AG09309 (cell line): Measurements from ENCODE around the gene GIMAP8.

Source experiments
- DNase-seq: peaks from one replicate; pipeline ENCODE4 v3.0.0-alpha.2; 2010; ENCODE audit warnings: low read depth
- H3K4me3 ChIP-seq: 2 replicates; pipeline ENCODE4 v1.5.1; 2011; ENCODE audit warnings: mild to moderate bottlenecking, low read depth, low read length, moderate library complexity; ENCODE audit not compliant: control insufficient read depth
- CTCF ChIP-seq: IDR thresholded peaks from 2 replicates; pipeline ENCODE4 v1.5.1; 2011; ENCODE audit warnings: mild to moderate bottlenecking, low read depth, low read length, inconsistent platforms; ENCODE audit not compliant: insufficient read depth, control insufficient read depth; ENCODE audit errors: missing control alignments

GIMAP8 gene

GRCh38 chr7:150430465-150431085 is 19.9 kb upstream of the GIMAP8 start:
- DNase-seq = no peak
- TF ChIP-seq CTCF = no peak
- no peak overlapping the region for H3K4me3 ChIP-seq

GRCh38 chr7:150431839-150432658 is 18.4 kb upstream of the GIMAP8 start:
- TF ChIP-seq CTCF = no peak
- DNase-seq = no peak
- no peak overlapping the region for H3K4me3 ChIP-seq

DNA sequence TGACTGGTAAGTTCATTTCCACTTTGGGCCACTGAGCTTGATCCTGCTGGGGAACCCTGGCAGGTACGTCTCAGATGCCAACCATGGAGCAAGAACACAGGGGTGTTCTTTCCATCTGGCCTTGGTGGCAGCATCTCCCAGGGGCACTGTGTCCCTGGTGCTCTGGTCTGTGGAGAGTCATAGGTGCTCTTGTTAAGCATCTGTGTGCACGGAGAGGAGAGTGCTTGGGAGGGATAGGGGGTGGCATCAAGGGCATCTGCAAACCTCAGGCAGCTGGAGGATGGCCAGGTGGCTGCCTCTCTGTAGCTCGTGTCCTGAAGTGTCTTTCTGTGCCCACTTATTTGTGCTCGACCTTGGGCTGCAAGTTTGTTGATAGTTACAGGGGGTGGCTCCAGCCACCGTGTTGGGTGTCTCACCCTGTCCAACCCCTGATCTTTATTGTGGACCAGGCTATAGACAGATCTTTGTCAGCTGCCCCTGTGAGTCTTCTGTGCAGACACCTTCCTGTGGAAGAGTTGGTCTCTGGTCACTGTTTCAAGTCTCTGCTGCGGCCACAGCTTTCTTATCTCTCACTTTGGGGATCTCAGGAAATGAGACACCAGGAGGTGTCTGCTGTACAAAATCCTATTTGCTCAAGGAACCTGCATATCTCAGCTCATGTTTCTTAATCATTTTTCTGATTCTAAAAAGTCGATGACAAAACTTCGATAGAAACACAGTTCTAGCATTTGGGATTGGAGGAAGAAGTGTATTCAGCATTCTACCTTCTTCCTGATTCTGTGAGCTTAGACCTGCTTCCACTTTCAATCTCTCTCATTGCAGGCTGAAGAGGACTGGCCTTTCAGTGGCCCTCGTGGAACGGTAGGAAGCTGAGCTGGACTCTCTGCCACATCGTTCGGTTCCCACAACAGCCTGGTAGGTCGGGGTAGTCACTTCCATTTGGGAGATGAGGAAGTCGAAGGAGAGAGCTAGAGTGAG is 17.2 kb upstream of the GIMAP8 start:
- DNase-seq = no peak
- no peak overlapping the region for H3K4me3 ChIP-seq
- TF ChIP-seq CTCF = no peak

DNA sequence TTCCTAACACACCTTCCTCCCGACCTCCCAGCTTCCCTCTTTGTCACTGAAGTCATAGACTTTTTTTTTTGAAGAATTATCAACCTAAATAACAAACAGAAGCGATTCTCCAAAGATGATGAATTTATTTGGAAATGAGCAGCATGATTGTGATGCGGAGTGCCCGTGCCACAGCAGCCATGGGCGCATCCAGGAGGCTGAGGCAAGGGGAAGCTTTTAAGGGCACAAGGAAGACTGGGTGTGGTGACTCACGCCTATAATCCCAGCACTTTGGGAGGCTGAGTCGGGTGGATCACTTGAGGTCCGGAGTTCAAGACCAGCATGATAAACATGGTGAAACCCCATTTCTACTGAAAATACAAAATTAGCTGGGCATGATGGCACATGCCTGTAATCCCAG is 16.2 kb upstream of the GIMAP8 start:
- no peak for TF ChIP-seq CTCF
- H3K4me3 ChIP-seq = no peak overlapping the region
- no peak for DNase-seq

DNA sequence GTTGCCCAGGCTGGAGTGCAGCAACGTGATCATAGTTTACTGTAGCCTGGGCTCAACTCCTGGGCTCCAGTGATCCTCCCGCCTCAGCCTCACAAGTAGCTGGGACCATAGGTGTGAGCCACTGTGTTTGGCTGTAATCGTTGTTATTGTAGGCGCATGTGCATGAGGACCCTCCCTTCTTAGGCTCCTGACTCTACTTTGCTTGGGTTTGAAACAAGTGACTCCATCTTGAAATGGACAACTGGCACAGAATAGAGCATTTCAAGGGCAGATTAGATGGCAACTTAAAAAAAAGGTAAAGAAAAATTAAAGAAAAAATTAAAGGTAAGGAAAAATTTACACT is 15.4 kb upstream of the GIMAP8 start:
- no peak overlapping the region for H3K4me3 ChIP-seq
- TF ChIP-seq CTCF = no peak
- DNase-seq = no peak

- DNase-seq = no peak
- TF ChIP-seq CTCF = no peak
- H3K4me3 ChIP-seq = no peak overlapping the region
These were observed 14.9 kb upstream of the GIMAP8 start for GRCh38 chr7:150435390-150436073.
